ENCODE results near the gene ZNF541. TPM values are rescaled to one million over a fixed set of nuclear protein-coding genes. Genes with fewer than 3 reads are reported as not detected.

ZNF541 gene
- polyA plus RNA-seq, 1 experiment: not detected

DNA sequence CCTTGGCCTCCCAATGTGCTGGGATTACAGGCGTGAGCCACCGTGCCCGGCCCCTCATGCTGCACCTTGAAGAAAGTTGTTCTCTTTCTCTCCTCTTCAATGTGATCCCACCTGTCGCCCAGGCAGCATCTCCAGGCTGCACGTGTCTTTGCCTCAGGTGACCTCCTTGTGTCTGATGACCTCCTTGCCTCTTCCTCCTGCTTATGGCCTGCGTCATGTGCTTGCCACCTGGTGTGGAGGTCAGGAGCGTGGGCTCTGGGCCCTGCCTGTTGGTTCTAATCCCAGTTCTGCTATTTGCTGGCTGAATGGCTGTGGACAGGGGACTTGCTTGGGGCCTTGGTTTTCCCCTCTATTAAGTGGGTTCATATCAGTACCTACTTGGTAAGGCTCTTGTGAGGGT, 42.3 kb upstream of the ZNF541 start:
- Histone ChIP-seq H3K27ac (ENCODE audit: low read depth, low read length) (no peak overlapping the region), H3K9me3 (ENCODE audit: control insufficient read depth, insufficient read depth, low read length) (no peaks in the 10 kb centered on the region), H3K4me3 (ENCODE audit: low read depth, low read length) (no peak overlapping the region), H3K27me3 (ENCODE audit: control insufficient read depth, insufficient read depth, low read length) (no peaks in the 10 kb centered on the region)
- POLR2A ChIA-PET: no interaction called here
- TF ChIP-seq, protein P1, sequence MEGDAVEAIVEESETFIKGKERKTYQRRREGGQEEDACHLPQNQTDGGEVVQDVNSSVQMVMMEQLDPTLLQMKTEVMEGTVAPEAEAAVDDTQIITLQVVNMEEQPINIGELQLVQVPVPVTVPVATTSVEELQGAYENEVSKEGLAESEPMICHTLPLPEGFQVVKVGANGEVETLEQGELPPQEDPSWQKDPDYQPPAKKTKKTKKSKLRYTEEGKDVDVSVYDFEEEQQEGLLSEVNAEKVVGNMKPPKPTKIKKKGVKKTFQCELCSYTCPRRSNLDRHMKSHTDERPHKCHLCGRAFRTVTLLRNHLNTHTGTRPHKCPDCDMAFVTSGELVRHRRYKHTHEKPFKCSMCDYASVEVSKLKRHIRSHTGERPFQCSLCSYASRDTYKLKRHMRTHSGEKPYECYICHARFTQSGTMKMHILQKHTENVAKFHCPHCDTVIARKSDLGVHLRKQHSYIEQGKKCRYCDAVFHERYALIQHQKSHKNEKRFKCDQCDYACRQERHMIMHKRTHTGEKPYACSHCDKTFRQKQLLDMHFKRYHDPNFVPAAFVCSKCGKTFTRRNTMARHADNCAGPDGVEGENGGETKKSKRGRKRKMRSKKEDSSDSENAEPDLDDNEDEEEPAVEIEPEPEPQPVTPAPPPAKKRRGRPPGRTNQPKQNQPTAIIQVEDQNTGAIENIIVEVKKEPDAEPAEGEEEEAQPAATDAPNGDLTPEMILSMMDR (IDR thresholded peaks at IDR 0.05; ENCODE audit: low read depth, low read length): no peak
- no peak for DNase-seq (ENCODE audit: low read depth, low spot score)
- CTCF ChIA-PET: no interaction called here

DNA sequence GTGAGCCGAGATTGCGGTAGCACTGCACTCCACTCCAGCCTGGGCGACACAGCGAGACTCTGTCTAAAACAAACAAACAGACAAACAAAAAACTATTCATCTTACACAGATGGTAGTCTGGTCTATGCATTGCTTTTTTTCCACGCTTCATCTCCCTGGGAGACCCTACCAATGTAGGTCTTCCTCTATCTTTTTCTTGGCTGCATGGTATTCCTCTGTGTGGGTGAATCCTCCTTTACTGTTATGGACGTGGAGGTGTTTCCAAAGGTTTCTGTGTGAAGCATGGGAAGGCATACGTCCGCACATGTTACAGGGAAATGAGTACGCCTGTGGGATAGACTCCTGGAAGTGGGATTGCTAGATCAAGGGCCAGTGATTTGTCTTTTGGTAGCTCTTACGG, 41.6 kb upstream of the ZNF541 start:
- no peak overlapping the region for H3K4me3 ChIP-seq (ENCODE audit: low read depth, low read length)
- no peak for DNase-seq (ENCODE audit: low read depth, low spot score)
- ChIA-PET CTCF (no interaction called here), POLR2A (no interaction called here)
- H3K27ac ChIP-seq (ENCODE audit: low read depth, low read length): no peak overlapping the region
- TF ChIP-seq, protein P1 (IDR thresholded peaks at IDR 0.05; ENCODE audit: low read depth, low read length): no peak
- no peaks in the 10 kb centered on the region for H3K27me3 ChIP-seq (ENCODE audit: control insufficient read depth, insufficient read depth, low read length)
- H3K9me3 ChIP-seq (ENCODE audit: control insufficient read depth, insufficient read depth, low read length): no peaks in the 10 kb centered on the region; the same call in 1 of the 2 replicates

DNA sequence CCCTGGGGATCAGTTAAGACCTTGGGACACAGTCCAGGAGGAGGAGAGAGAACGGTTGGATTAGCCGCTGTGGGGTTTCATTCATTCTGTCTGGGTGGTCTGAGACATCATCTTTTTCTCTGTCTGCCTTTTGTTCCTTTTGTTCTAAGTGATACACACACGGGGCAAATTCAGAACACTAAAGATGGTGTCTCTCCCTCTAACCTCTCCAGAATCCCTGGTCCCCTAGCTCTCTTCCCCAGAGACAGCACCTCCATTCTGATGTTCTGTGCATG, 41.0 kb upstream of the ZNF541 start:
- H3K4me3 ChIP-seq (ENCODE audit: low read depth, low read length): no peak overlapping the region
- POLR2A ChIA-PET: no interaction called here
- no peak for DNase-seq (ENCODE audit: low read depth, low spot score)
- CTCF ChIA-PET: interaction anchor here (0.9 kb wide), 1 partner anchor 98 kb away, joined by 4 read pairs; no protein-coding TSS in a partner anchor
- TF ChIP-seq, protein P1 (IDR thresholded peaks at IDR 0.05; ENCODE audit: low read depth, low read length): no peak
- H3K27ac ChIP-seq (ENCODE audit: low read depth, low read length): no peak overlapping the region
- no peaks in the 10 kb centered on the region; the same call in 1 of the 2 replicates for H3K9me3 ChIP-seq (ENCODE audit: control insufficient read depth, insufficient read depth, low read length)
- no peaks in the 10 kb centered on the region for H3K27me3 ChIP-seq (ENCODE audit: control insufficient read depth, insufficient read depth, low read length)

DNA sequence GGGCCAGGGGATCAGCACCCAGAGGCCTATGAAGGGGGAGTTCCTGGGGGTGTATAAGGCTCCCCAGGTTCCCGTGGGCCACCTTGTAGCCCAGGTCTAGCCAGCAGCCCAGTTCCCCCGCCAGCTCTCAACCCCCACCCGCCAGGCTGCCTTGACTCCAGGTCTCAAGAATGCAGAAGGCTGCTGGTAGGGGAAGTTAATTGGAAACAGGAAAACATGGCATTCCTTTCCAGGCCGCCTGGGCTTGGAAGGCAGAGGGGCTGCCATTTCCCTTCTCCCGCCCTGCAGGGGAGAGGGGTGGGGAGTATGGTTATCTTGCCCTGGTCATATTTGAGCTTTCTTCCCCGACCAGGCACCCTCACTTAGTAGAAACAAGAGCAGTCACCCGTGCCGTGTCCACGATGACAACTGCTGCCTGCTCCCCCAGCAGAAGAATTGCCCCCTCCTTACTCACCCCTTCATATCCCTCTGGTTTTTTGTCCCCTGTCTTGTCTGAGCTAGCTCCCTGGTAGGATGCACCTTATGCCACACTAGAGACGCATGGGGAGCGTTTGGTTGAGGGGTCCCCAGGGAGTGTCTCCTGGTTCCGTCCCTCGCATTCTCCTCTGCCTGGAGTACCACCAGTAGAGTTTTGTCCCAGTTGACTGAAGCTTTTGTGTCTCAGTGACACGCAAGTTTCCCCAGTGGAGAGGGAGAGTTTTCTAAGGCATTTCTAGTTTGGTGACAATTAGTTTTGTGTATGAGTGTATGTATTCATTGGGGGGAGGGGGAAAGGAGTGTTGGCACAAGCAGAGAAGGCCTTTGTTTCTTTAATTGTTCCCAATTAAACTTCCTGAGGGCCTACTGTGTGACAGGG, 40.4 kb upstream of the ZNF541 start:
- ChIA-PET CTCF (interaction anchor here (0.9 kb wide), 1 partner anchor 98 kb away, joined by 4 read pairs; no protein-coding TSS in a partner anchor), POLR2A (interaction anchor here (0.7 kb wide), 1 partner anchor 98 kb away, joined by 3 read pairs; no protein-coding TSS in a partner anchor)
- Histone ChIP-seq H3K4me3 (ENCODE audit: low read depth, low read length) (no peak overlapping the region), H3K27me3 (ENCODE audit: control insufficient read depth, insufficient read depth, low read length) (no peaks in the 10 kb centered on the region), H3K9me3 (ENCODE audit: control insufficient read depth, insufficient read depth, low read length) (no peaks in the 10 kb centered on the region; the same call in 1 of the 2 replicates), H3K27ac (ENCODE audit: low read depth, low read length) (peak overlapping the region; percentile 65)
- peak; percentile 41 for DNase-seq (ENCODE audit: low read depth, low spot score)
- TF ChIP-seq, protein P1 (IDR thresholded peaks at IDR 0.05; ENCODE audit: low read depth, low read length): no peak

DNA sequence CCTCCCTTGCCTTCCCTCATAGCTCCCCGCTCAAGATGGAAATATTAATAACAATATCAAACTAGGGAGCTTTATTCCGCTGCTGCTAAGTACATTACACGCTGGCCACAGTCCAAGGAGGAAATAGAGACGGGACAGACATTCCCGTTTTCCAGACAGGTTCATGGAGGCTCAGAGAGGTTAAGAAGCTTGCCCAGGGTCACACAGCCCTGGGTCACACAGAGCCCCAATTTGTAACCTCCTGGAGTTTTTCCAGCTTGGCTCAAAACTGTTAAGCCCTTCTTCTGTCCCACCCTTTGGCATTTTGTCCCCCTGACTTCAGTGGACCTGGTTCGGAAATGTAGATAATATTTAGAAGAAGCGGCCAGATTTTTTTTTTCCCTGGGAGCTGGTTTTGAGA, 38.0 kb upstream of the ZNF541 start:
- CTCF ChIA-PET: interaction anchor here (0.5 to 1.5 kb wide), 4 partner anchors 16 to 97 kb away, joined by 4 to 5 read pairs (median 5); no protein-coding TSS in a partner anchor
- H3K4me3 ChIP-seq (ENCODE audit: low read depth, low read length): peak overlapping the region; percentile 74
- H3K27me3 ChIP-seq (ENCODE audit: control insufficient read depth, insufficient read depth, low read length): no peaks in the 10 kb centered on the region
- no peak for DNase-seq (ENCODE audit: low read depth, low spot score)
- H3K9me3 ChIP-seq (ENCODE audit: control insufficient read depth, insufficient read depth, low read length): no peaks in the 10 kb centered on the region; the same call in 1 of the 2 replicates
- H3K27ac ChIP-seq (ENCODE audit: low read depth, low read length): no peak overlapping the region
- POLR2A ChIA-PET: interaction anchor here (0.9 to 3.6 kb wide), 4 partner anchors 8 to 108 kb away, joined by 4 to 38 read pairs (median 6); partner anchors contain the start of gene NAPA
- TF ChIP-seq, protein P1 (IDR thresholded peaks at IDR 0.05; ENCODE audit: low read depth, low read length): no peak
